HG02938 (cell line): Measurements from ENCODE around the gene CBLC.

Experiments
- ATAC-seq: cut with Tn5 transposase; IDR thresholded peaks from one replicate; pipeline ENCODE4 v1.9.1; 2021; ENCODE audit warnings: mild to moderate bottlenecking, moderate library complexity; ENCODE audit not compliant: unreplicated experiment

CBLC gene, protein sequence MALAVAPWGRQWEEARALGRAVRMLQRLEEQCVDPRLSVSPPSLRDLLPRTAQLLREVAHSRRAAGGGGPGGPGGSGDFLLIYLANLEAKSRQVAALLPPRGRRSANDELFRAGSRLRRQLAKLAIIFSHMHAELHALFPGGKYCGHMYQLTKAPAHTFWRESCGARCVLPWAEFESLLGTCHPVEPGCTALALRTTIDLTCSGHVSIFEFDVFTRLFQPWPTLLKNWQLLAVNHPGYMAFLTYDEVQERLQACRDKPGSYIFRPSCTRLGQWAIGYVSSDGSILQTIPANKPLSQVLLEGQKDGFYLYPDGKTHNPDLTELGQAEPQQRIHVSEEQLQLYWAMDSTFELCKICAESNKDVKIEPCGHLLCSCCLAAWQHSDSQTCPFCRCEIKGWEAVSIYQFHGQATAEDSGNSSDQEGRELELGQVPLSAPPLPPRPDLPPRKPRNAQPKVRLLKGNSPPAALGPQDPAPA

GRCh38 chr19:44777715-44778347, at the start of gene CBLC:
Gene CBLC (plus strand): TSS chr19:44777890. CDS start chr19:44777932, 42 bp downstream.
- ATAC-seq = no peak

DNA sequence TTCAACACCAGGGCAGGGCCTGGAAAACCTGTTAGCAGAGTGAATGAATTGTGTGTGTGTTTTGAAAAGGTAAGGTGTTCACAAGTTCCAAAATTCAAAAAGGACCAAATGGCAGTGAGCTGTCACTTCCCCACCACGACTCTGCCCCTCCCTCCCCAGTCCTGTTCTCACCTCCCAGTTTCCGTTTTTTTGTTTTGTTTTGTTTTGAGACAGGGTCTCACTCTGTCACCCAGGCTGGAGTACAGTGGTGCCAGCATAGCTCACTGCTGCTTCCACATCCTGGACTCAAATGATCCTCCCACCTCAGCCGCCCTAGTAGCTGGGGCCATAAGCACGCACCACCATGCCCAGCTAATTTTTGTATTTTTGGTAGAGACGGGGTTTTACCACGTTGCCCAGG, 49.5 kb upstream of the CBLC start:
- no peak for ATAC-seq

DNA sequence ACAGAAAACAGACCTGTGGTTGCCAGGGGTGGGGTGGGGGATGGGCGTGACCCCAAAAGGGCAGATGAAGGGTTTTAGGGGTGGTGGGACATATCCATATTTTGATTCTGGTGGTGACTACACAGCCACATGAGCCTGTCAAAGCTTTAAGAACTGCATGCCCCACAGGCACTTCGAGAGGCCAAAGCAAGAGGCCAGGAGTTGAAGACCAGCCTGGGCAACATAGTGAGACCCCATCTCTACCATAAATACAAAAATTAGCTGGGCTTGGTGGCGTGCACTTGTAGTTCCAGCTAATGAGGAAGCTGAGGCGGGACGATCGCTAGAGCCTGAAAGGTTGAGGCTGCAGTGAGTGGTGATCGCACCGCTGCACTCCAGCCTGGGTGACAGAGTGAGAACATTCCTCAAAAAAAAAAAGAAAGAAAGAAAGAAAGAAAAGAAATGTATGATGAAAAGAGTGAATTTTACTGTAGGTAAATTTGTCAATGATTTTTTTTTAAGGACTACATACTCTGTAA, 48.1 kb upstream of the CBLC start:
- ATAC-seq = no peak

- no peak for ATAC-seq
Measured at GRCh38 chr19:44731081-44731480, 46.6 kb upstream of the CBLC start.

- no peak for ATAC-seq
Measured at GRCh38 chr19:44731622-44732021, 46.1 kb upstream of the CBLC start.

- ATAC-seq = no peak
Measured at GRCh38 chr19:44732235-44733014, 45.3 kb upstream of the CBLC start.

DNA sequence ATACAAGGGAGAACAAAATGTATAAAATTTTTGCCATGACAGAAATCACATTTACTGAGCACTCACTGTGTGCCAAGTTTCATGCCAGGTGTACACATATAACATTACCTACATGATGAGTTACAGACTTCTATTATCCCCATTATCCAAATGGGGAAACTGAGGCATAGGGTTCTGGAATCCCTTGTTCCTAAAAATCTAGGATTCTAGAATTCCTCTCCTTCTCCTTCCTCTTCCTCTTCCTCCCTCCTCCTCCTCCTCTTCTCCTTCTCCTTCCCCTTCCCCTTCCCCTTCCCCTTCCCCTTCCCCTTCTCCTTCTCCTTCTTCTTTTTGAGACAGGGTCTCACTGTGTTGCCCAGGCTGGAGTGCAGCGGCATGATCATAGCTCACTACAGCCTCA, 43.3 kb upstream of the CBLC start:
- ATAC-seq = no peak

- ATAC-seq = no peak
Measured at GRCh38 chr19:44735011-44735410, 42.7 kb upstream of the CBLC start.

- no peak for ATAC-seq
Measured at GRCh38 chr19:44737238-44738071, 40.2 kb upstream of the CBLC start.

DNA sequence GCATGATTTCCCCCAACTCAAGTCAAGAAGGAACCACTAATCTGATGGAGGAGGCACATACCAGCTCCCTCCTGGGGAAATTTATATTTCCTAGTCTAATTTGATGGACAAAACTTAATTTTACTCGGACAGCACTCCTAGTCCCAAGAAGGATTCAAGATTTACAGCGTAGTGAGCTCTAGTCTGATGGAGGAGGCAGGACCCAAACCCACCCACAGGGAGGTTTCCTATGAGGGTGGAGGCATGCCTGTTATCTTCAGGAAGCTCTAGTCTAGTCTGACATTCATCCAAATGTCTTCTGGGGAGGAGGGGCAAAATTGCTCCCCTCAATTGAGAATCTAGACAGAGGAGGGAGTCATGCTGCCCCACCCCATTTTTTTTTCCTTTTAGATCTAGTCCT, 39.6 kb upstream of the CBLC start:
- no peak for ATAC-seq

DNA sequence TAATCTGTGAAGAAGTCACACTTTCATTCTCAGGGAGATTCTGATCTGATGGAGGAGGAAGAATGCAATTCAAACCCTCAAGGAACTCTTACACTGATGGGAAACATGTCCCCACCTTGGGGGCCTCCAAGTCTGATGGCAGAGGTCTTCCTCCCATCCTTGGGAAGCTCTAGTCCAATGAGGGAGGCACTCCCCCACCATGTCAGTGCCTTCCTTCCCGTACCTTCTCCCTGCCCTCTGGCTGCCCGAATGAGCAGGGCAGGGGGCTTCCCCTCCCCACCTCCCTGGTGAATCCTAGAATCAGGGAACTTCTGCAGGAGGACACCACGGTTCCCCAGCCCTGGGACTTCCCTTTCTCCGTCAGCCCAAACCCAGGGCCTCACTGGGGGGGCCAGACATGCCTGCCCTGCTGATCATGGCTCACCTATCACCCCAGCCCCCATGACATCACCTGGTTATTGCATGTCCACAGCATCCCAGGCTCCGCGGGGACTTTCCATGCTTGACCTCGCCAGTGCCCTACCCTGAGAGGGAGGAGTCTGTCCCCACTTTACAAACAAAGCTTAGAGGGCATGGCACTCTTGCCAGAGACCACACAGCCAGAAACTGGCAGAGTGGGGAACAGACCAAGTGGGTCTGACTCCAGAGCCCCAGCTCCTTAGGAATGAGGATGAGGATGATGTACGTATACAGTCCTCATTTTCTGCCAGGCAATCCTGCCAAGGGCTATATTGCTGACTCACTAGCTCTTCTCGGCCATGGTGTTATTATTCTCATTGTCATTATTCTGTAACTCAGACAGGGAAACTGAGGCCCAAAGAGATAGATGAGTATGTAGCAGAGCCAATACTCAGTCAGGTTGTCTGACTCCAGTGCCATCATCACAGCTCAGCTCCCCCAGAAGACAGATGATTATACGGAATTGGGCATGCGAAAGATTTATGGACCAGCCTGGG, 38.8 kb upstream of the CBLC start:
- no peak for ATAC-seq

DNA sequence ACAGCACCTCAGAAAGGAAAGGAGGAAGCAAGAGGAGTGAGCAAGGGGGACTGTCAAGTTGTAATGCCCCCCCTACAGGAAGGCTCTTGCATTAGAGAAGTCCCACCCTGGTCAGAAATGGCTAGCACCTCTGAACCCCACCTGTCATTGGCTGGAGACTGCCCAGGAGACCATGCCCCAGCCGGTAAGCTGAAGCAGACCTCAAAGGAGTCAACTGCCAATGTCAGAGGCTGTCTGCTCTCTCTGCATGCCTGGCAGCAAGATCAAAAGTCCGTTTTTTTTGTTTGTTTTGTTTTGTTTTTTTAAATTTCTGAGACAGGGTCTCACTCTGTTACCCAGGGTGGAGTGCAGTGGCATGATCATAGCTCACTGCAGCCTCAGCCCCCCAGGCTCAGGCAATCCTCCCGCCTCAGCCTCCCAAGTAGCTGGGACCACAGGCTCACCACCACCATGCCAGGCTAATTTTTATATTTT, 37.3 kb upstream of the CBLC start:
- ATAC-seq = no peak

- ATAC-seq = no peak
Measured at GRCh38 chr19:44741258-44741731, 36.4 kb upstream of the CBLC start.

DNA sequence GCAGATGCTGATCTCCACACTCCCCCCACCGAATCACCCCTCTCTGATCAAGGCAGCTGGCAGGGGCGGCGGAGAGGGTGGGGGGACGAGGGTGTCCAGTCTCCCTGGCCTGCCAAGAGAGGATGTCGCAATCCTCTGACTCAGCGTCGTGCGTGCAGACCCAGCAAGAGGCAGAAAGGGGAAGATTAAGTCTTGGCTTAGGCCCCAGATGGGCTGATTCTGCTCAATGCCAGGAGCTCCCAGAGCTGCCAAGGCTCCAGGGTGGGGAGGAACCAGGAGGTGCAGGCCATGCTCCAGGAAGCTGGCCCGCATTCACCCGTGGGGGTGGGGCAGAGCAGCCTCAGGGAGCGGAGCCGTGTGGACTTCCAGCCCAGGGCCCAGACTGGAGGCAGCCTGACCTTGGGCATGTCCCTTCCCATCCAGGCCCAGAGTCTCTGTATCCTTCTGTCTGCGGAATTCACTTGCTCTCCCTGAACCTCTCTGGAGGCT, 35.8 kb upstream of the CBLC start:
- ATAC-seq = no peak

GRCh38 chr19:44742330-44743061, 35.2 kb upstream of the CBLC start:
- ATAC-seq = no peak

DNA sequence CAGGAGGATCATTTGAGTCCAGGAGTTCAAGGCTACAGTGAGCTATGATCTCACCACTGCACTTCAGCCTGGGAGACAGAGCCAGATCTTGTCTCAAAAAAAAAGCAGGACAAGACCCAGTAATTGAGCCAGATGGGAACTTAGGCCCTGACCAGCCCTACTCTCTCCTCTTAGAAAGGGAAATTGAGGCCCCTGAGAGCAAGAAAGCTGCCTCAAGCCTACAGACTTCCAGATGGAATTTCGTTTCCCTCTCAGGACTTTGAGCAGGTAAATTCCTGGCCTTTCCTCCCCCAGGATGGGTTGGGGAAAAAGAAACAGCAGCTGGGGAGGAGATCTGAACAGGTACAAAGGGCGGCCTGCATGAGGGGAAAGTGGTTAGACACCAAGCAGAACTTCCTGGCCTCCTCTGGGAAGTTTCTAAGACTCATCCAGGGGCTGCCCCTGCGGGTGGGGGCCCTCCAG, 32.8 kb upstream of the CBLC start:
- ATAC-seq = no peak

GRCh38 chr19:44745341-44745831, 32.3 kb upstream of the CBLC start:
- ATAC-seq = no peak
